GM20431 (cell line): Measurements from ENCODE around the gene SLC2A8.

Source experiments
- in situ Hi-C: fragments of 300-500 bp; cut with MseI, MboI; formaldehyde crosslinking; loops from one replicate; pipeline ENCODE4 v1.15.0; 2020; ENCODE audit warnings: low sequenced_read_pairs; ENCODE audit not compliant: unreplicated experiment

SLC2A8 gene, protein sequence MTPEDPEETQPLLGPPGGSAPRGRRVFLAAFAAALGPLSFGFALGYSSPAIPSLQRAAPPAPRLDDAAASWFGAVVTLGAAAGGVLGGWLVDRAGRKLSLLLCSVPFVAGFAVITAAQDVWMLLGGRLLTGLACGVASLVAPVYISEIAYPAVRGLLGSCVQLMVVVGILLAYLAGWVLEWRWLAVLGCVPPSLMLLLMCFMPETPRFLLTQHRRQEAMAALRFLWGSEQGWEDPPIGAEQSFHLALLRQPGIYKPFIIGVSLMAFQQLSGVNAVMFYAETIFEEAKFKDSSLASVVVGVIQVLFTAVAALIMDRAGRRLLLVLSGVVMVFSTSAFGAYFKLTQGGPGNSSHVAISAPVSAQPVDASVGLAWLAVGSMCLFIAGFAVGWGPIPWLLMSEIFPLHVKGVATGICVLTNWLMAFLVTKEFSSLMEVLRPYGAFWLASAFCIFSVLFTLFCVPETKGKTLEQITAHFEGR

DNA sequence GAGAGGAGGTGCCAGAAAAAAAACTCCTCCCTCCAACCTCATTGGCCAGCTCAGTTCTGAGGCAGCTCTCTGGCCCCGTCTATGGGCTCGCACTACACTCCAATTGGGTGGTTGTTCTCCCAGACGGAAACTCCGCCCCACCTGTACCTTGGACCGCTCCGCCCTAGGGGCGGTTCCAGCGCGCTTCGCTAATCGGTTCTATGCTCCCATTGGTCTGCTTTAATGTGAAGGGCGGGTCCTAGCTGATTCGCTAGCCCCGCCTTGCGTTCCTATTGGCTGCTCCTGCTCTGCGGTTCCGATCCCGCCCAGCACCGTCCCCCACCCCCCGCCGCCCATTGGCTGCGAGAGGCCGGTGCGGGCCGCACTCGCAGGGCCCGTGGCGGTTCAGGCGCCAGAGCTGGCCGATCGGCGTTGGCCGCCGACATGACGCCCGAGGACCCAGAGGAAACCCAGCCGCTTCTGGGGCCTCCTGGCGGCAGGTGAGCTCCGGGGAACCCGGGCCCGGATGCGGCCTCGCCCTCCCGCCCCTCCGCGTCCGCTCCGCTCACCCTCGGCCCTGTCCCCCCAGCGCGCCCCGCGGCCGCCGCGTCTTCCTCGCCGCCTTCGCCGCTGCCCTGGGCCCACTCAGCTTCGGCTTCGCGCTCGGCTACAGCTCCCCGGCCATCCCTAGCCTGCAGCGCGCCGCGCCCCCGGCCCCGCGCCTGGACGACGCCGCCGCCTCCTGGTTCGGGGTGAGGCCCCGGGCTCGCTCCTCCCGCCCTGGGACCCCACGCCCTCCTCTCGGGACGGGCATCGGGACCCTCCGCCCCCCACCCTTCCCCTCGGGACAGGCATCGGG lies at the start of gene SLC2A8:
Gene SLC2A8, plus strand, starts transcription at position 362 of the 838 bp plus-strand sequence. Its CDS starts 62 bp downstream, at position 424.
- in situ Hi-C loops, result no loop called here

DNA sequence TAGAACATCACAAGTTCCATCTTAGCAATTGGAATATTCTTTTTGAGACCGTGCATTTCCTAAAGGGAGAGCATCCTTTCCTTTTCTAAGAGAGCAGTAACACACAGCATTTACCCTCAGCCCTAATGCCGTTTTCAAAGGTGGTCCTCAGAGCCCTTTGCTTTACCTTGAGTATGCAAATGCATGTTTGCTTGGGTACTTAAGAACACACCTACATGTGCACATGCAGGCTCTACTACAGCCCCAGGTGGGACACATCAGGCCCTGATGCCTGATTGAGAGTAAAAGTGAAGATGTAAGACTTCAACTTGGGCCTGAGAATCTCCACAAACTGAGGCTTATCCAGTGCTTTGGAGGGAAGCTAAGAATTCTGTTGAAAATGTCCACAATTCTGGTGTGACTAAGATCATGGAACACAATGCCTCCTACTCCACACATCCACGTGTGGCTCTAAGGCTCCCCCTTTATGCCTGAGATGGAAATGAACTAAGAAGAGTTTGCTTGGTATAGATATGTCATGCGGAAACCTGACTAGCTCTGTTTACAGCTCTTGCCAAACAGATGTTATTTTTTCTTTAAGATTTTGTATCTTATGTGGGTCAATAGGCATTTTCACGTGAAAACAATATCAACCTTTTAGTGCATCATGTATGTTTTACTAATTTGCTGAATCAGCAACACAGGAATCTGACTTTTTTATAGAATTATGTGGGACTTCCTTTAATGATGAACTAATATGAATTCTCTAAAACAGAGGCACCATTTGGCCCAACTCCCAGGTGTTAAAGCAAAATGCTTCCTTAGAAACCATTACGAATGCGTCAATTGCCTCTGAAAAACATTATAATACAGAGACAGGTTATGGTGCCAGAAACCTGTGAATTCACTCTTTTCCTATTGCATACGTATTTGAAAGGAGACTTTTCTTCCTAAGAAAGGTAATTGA lies 48.9 kb upstream of the SLC2A8 start:
- in situ Hi-C loops, result no loop called here

DNA sequence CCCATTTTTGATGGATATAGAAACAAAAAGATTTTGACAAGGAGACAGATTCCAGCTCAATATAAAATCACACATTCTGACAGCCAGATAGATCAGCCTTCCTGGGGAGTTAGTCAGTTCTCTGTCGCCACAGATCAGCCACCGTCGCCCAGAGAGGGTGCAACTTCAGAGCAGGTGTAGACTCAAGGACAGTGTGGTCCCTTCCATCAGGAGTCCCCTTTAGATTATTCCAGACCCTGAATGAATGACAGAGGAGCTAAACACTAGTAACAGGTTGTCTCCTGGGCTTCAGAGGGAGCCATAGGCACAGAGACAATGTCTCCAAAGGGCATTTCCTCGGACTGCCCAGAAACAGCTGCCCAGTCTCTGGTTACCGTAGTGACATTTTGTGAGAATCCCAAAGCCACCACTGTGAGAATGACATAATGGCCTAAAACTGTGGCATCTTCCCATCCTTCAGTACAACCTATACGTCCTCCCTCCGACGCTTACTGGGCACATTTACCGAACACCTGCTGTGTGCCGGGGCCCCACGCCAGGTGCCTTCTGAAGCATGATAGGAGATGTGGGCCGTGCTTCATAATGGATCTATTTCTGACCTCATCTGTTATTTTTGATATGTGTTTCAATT lies 47.4 kb upstream of the SLC2A8 start:
- in situ Hi-C loops, result no loop called here

DNA sequence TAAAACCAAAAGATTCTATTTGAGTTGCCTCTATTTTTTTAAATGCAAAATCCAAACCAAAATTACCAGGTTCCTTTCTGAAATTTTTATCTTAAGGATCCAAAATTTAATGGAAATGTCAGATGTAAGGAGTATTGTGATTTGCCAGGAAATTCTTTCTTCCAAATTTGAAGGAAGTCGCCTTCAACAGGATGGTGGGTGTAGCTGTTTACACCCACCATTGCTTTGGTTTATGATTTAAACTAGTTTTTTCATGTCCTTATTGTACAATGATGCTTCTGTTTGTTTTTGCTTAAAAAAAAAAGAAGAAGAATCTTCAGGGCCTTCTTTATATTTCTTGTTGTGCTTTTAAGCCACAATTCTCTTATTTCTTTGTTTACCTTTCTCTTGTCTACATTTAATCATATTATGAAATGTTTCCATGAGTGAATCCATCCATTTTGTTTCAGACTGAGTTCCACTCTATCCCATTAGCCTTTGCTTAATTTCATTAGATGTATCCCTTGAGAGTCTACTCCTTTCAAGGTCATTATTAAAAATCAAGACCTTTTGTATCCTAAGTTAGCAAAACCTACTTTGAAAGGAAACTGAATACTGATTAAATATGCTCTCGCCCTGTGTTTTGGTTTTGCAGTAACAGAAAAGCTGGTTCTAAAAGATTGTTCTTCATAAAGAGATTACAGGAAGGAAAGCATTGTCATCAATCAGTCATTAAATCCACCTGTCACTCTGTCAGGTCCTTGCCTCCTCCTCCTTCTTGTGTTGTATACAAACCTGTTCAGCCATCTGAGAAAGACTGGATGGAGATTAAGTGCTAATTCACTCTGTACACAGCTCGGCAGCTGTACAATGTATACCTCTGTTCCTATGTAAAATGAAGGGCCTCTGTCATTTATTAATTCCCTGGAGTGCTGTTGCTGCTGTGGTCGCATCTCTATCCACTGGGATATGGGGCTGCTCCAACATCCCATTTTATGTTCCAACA lies 45.5 kb upstream of the SLC2A8 start:
- in situ Hi-C loops, result no loop called here

DNA sequence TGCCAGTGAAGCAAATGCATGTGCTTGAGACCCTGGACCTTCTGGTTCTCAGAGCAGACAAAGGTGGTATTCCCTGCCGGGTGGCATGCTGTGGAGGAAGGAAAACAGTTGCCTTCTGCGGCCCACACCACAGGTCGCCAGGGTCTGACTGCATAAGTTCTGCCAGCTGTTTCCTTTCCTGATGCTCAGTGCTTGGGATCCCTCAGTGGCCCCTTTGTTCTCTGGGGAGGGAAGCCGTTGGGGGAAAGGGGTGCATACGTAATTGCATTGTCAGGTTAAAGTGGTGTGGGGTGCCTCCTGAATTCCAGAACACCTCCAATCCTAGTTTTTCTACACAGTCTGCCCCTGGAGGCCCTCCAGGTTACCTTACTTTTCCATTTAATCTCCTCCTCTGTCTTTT lies 43.1 kb upstream of the SLC2A8 start:
- in situ Hi-C loops, result no loop called here

DNA sequence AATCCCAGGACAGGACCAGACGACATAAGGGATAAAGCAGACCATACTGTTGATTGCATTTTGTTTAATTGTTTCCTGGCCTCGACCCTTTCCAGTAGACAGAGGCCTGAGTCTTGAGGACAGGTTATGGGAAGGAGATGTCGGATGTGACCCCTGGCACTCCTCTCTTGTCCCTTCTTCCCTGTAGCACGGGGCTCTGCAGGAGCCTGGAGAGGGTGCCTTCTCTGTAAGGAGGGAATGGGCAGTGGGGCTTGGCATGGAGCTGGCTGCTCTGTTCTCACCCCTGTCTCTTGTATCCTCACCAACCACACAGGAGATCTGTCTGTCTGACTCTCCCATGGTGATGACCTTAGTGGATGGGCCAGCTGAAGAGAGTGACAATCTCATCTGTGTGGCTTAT lies 40.1 kb upstream of the SLC2A8 start:
- in situ Hi-C loops, result no loop called here

DNA sequence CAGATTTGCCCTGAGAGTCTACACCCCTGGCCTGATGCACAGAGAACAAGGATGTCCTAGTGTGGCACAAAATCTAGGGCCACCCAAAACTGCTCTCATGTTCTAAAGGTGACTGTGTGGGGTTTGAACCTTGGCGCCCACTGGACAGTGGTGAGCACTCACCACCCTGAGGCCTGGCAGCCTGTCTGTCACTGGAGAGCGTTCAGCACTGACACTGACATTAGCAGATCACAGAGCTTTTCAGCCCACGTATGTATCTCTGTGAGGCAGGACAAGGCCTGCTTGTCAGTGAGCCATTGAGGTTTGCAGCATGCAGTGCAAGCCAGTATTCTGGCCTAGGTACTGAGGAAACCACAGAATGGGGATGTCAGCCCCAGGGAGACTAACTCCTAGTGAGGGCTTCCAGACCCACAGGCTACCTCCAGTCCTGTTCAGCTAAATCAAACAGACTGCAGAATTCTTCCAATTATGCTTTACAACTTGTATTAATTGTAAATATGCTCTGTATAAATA lies 38.9 kb upstream of the SLC2A8 start:
- in situ Hi-C loops, result no loop called here

DNA sequence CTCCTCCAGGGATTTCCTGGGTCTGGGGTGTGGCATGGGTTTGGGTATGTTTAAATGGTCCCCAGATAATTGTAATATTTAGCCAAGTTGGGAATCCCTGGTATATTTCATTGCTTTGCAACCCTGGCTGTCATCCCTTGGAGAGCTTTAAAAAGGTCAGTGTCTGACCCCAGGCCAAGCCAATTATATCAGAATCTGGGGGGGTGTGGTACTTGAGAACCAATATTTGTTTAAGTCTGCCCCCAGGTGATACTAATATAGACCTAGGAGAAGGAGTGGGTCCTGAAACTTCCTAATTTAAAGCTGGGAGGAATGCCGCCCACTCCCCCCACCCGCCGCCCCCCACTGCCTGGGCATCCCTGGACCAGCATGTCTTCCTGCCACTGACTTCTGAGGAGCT lies 38.2 kb upstream of the SLC2A8 start:
- in situ Hi-C loops, result no loop called here

DNA sequence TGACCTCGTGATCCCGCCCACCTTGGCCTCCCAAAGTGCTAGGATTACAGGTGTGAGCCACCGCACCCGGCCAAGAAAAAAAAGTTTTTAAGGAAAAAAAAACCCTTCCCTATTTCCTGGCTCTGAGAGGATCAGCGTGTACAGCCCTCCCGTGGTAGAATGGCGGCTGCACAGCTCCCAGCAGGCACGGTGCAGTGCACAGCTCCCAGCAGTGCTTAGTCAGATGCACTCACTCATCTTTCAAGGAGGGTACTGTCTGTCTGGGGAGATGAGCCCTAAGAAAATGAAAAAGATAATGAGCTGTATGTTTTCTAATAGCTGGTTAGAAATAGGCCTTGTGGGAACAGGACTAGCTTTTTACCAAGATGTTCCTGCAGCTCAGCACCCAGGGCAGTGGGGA lies 36.7 kb upstream of the SLC2A8 start:
- in situ Hi-C loops, result no loop called here

DNA sequence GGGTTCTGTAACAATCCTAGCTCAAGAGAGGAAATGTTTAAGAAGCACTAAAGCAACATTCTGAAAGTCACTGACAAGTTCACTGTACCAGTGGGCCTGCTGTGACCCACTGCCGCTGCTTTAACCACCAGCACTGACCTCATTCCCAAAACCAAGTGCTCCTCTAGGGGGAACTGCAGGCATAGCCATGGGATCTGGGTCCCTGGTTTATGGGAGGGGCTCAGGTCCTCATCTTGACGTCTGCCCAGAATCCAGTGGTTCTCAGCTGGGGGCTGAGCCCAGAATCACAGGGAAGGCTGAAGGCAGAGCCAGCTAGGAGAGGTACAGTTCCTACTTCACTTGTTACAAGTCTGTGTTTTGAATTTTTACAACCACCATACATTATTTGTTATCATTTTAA lies 36.1 kb upstream of the SLC2A8 start:
- in situ Hi-C loops, result no loop called here

DNA sequence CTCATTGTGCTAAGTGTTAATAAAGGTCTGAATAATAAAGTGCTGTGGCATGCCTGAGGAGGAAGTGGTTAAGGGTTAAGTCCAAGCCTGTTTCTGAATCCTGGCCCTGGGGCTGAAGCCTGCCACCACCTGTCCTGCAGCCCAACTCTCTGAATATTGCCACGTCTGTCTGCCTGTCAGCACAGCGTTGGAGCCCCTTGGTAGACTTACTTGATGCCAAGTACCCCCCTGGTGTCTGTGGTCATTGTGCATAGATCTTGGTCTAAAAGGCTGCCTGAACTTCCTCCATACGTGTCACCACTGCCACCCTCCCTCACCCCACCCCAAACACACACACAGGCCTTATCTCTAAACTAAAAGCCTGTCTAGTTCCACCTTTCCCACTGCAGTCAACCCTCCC lies 35.4 kb upstream of the SLC2A8 start:
- in situ Hi-C loops, result no loop called here

DNA sequence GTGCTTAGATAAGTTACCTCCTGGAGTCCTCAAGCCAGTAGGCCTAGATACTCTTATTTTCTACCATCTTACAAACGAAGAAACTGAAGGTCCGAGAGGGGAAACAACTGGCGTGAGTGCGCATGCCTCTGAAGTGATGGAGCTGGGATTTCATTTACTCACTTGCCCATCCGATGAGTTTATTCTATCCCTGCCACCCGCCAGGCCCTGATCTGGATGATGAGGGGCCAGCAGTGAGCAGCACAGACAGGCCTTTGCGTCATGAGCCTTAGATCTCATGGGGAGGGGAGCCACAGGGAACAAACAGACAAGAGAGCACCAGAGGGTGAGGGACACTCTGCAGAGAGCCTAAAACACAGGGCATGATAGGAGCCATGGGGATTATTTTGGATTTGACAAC lies 34.1 kb upstream of the SLC2A8 start:
- in situ Hi-C loops, result no loop called here

DNA sequence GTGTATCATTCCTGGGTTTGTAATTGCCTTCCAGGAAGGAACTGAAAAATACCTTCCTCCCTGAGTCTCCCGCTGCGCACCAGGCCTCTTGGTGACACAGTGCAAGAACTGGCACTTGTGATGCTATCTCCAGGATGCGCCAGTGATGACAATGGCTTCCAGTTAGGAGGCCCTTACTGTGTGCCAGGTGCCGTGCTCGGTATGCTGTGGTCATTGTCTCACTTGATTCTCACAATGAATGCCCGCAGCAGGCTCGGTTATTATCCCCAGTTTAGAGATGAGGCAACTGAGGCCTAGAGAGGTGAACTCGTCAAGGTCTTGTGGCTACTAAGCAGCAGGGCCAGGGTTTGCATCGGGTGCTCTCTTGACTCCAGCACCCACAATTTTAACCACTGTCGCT lies 31.5 kb upstream of the SLC2A8 start:
- in situ Hi-C loops, result no loop called here

DNA sequence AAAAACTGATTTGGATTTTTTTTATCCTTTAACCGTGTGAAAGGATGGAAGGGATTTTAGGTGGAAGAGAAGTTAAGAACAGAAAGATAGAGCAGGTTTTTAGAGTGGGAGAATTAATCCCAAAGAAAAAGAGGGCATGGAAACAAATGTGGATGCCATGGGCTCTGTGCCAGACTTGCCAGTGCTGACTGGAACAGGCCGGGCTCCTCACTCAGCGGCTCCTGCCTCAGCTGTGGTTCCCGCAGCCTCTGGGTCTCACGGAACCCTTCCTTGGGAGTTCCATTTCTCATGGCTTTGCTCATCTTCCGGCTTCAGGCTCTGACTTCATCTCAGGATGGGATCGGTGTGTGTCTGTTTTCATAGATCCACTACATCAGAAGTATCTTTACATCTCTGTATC lies 30.4 kb upstream of the SLC2A8 start:
- in situ Hi-C loops, result no loop called here

DNA sequence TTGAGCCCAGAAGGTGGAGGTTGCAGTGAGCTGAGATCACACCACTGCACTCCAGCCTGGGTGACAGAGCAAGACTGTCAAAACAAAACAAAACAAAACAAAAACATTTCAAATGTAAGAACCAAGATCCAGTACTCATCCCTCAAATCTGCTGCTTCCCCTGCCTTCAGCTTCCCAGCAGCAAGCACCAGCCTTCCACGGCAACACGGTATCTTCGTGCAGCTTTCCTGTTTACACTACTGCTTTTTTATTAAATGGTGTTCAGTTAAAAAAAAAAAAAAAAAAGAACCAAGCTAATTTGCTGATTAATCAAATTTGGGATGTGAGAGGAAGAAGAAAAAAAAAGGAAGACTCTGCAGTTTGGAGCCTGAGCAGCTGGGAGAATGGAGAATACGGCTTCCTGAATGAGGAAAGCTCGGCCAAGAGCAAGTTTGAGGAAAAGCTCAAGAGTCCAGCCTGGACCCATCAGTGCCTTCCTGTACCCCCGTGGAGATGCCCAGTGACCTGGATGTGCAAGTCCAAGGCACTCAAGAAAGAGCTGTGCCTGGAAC lies 28.0 kb upstream of the SLC2A8 start:
- in situ Hi-C loops, result no loop called here

DNA sequence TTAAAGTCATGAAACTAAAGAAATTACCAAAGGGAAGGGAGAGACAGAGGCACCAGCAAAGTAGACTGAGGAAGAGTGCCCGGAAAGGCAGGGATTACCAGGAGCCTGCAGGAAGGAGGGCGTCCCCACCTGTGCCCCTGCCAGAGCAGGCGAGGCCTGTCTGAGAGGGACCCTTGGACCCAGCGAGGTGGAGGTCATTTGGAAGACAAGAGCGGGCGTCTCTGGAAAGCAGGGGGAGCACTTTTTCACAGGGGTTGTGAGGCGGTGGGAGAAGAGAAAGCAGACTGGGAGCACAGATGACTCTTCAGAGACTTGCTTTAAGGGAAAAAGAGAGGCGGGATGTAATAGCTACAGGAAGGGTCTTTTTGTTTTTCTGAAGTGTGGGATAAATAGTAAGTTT lies 27.5 kb upstream of the SLC2A8 start:
- in situ Hi-C loops, result no loop called here

DNA sequence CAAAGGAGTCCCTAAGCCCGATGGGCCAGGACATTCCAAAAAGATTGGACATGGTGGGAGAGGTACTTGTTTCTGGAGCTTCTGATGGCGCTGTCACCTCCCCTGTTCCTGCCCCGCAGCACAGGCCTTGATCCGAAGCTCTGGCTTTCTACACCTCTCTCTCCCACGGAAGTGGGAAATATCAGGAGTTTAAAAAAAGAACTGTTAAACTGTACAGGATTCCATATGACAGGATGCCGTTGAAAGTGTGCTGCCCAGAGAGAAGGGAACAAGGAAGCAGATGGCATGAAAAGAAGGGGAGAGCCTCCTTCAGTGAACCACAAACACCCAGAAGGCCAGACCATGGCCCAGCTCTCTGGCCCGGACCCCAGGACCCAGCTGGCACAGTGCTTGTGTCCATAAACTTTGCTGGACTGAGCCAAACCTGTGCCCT lies 26.8 kb upstream of the SLC2A8 start:
- in situ Hi-C loops, result no loop called here
